Adipose tissue (tissue), 3 donors: ENCODE data around the gene MBD4. TPM values are rescaled to one million over a fixed set of nuclear protein-coding genes. Genes with fewer than 3 reads are reported as not detected.

Source experiments
- H3K27ac ChIP-seq: one replicate; pipeline ENCODE4 v1.5.1; 2013; ENCODE audit warnings: low read depth, low read length
- WGBS, 3 donors: extraction: QIAGEN DNeasy Blood & Tissue Kit; methylation state at CpG; one replicate each; pipeline ENCODE4 v1.1.7; 2013; 5-methylcytosine and 5-hydroxymethylcytosine counted together
- polyA plus RNA-seq, 3 donors: library from polyadenylated mRNA; stranded (reverse); fragments of 200-250 nt; gene quantifications; one replicate each; pipeline ENCODE4 v1.2.3, GENCODE V29; 2013
- donor health status: healthy with polysubstance abuse.
- donor health status: Bipolar disorder and iron deficiency.
- donor health status: healthy.

MBD4 gene
- polyA plus RNA-seq, 3 donors: 14.3 to 19.0 (median 16.8) TPM

DNA sequence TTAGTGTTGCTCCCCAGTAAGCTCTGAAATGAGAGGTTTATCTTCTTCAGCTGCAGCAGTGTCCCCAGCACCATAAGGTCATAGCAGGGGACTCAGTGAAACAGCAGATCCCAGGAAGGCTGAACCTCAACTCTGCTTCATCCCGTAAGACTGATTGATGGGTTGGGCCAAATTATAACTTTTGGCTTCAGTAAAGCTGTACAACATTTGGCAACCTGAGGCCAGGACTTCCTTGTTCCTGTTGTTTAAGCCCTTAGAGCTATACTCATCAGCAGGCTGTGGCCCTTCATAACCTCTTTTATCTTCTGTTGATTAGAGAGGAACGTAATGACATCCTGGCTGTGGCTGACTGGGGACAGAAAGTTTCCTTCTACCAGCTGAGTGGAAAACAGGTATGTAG lies 29.3 kb upstream of the MBD4 start:
- H3K27ac ChIP-seq: no peak overlapping the region
- WGBS, 3 donors: 63 to 65% (median 64%) methylated on average over 2 of the region's 2 CpGs

DNA sequence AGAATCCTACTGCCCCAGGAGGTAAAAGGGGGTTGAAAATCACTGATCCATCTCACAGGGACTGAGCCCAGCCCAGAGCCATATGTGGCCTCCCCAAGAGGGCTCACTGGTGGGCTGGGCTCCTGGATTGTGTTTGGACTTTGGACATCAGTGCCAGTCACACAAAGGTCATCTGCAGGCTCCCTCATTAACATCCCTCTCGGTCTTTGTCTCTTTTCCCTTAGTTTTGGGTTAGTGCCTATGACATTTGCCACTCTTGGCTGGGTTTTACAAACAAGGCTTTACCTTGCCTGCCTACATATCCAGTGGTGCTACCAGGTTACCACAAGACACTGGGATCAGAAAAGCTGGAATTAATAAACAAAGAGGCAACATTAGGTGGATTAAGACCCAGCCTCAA lies 28.2 kb upstream of the MBD4 start:
- H3K27ac ChIP-seq: no peak overlapping the region
- 66 to 78% (median 68%) methylated on average over 1 of the region's 1 CpG for WGBS, 3 donors

DNA sequence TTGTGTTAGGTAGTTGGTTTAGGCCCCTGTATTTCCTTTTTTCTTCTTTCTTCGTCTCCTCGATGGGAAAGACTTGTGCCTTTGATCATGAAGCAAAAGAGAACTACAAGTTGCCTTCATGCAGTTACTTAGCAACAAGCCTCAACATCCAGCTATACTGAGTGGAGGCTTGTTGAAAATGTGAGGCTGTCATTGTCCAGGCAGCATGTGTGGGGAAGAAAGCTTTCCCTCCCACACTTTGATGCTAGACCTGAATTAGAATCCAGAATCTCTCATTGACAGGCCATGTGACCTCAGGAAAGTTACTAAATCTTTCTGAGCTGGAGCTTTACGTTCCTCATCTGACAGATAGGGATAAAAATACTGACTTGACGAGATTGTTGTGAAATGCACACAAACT lies 24.0 kb upstream of the MBD4 start:
- no peak overlapping the region for H3K27ac ChIP-seq
- WGBS, 3 donors: 73 to 82% (median 76%) methylated on average over 4 of the region's 4 CpGs

DNA sequence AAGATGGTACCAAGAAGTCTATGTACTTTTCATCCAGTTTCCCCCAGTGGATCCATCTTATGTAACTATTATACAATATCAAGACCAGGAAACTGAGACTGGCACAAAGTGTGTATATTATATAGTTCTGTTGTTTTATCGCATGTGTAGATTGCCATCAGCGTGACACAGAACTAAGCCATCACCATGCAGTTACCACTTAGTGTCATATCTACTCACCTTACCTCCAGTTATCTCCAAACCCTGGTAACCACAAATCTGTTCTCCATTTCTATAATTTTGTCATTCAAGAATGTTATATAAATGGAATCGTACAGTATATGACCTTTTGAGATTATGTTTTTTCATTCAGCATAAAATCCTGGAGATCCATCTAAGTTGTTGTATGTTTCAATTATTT lies 23.3 kb upstream of the MBD4 start:
- WGBS, 3 donors: 95 to 98% (median 97%) methylated on average over 3 of the region's 3 CpGs
- H3K27ac ChIP-seq: no peak overlapping the region

DNA sequence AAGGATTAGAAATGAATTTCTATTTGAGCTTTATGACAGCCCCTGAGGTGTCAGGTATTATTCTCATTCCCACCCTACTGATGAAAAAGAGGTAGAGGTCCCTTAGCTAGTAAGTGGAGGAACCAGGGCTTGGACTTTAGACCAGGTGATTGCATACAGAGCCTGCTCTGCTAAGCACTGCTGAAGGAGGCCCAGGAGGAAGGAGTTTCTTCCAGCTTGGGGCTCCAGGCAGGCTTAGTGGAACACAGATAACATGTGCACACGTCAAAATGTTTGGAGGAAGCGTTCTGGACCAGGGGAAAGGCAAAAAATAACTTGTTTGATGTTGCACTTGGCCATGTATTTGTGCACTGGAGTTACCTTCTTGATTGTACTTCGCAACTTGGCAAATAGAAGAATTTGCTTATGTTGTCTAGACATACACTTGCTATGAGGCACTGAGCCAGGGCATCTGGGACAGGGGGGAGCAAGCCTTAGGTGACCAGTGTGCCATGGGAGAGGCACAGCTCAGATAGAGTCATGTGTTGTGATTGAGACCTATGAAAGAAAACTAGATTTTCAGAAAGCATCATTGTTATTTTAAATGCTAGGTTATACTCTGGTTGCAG lies 22.7 kb upstream of the MBD4 start:
- 50 to 95% (median 93%) methylated on average over 3 of the region's 3 CpGs for WGBS, 3 donors
- H3K27ac ChIP-seq: no peak overlapping the region

DNA sequence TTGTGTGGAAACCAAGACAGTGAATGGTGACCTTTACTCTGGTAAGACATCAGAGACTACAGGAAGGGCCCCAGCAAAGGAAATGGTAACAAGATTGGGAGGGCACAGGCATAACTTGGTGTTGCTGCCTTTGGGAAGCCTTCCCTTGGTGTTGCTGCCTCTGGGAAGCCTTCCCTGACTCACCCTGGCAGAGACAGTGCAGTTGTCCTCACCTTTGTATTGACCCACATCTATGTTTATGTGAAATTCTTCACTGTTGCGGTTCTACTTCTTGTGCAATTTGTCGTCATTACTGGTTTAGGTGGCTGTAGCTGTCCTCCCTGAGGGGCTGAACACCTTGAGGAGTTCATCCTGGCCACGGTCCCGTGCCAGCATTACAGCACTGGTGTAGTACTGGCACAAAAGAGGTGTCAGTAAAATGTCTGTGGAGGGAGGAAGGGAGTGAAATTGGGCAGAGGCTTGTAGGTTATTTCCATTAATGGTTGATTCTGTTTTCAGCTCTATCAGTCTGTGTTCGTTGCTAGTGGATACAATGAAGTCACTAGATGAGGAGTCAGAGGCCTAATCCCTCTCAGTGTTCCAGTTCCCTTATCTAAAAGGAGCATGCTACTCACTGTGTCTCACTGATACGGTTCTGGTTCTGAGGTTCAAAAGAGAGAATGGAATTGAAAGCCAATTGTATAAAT lies 21.9 kb upstream of the MBD4 start:
- WGBS, 3 donors: 79 to 84% (median 81%) methylated on average over 6 of the region's 6 CpGs
- H3K27ac ChIP-seq: no peak overlapping the region

DNA sequence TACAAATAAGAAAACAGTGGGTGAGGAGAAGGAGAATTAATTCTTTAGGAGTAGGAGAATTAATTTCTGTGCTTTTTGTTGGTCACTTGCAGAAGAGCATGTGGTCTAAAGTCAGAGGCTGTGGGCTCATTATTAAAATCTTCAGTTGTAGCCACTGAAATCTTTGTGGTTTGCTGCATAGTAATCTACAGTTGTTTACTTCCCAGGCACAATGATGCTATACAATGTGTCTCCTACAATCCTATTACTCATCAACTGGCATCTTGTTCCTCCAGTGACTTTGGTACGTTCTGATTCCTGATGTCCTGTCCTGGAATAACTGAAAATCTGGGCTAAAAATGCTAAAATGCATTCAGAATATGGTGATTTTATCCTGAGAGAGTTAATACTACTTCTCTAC lies 21.3 kb upstream of the MBD4 start:
- WGBS, 3 donors: 85 to 91% (median 88%) methylated on average over 1 of the region's 1 CpG
- H3K27ac ChIP-seq: no peak overlapping the region

DNA sequence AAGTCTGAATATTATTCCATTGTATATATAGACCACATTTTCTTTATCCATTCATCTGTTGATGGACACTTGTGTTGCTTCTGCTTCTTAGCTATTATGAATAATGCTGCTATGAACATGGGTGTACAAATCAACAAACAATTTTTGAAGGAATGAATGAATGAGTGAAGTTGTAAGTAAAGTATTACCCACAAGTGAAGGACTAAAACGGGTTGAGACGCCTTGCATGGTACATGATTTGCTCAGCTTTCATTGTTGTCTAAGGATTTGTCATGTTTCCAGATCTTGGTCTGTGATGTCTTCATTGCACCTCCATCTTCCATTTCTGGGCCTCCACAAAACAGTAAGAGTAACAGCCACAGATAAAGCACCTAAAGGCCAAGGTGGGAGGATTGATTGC lies 20.8 kb upstream of the MBD4 start:
- H3K27ac ChIP-seq: no peak overlapping the region
- WGBS, 3 donors: 92 to 98% (median 94%) methylated on average over 2 of the region's 2 CpGs

DNA sequence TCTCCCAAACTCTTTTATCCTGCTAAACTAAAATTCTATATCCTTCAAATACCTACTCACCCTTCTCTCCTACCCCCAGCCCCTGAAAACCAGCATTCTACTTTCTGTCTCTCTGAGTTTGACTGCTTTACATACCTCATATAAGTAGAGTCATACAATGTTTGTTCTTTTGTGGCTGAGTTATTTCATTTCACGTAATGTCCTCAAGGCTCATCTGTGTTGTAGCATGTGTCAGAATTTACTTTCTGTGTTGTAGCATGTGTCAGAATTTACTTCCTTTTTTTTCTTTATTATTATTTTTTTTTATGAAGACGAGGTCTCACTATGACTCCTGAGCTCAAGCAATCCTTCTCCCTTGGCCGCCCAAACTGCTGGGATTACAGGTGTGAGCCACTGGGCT lies 20.4 kb upstream of the MBD4 start:
- H3K27ac ChIP-seq: no peak overlapping the region
- WGBS, 3 donors: 90 to 95% (median 93%) methylated on average over 3 of the region's 3 CpGs

DNA sequence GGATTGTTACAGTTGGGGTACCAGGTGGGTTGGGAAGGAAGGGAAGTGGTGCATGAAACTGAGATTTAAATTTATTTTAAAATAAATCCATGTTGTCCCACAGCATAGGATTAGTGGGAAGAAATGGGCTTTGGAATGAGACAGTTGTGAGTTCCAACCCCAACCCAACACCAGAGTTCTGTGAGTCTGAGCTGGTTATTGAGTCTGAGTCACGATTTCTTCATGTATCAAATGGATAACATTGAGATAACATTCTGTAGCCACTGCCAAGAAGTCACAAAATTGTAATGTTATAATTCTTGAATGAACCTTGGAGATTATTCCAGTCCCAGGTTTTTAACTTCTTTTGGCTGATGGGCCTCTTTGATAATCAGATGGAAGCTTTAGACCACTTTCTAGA lies 14.0 kb upstream of the MBD4 start:
- no peak overlapping the region for H3K27ac ChIP-seq
- WGBS, 3 donors: 46 to 79% (median 69%) methylated on average over 1 of the region's 1 CpG

DNA sequence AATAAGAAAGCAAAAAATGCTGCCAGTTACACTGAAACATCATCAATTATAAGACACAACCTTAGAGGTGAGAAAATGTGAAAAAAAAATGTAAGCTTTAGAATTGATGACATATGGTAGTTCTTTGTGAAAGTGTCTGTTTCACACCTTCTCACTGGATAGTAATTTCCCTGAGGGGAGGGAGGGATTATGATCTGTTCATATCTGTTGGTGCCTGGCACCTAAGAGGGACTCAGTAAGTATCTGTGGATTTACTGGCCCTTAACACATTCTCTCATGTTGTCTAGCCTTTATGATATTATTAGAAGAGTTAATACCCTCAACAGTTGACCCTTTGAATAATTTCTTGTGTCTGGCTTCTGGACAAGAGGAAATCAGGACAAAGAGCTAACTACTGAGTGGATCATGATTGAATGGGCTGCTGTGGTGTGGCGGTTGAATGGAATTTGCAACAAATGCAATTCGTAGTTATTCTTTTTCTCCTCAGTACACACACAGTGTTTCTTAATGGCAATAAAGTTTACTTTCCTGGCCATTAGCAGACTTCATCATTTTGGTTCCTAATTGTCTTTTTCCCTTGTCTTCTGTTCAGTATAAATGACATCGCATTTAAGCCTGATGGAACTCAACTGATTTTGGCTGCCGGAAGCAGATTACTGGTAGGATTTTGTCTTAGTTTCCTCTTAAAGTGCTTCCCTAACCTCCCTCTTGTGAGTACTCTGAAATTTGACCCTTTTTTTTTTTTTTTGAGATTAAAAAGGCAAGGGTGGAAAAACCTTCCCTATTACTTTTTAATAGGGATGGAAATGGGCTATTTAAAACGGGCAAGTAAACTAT lies 9.7 kb upstream of the MBD4 start:
- WGBS, 3 donors: 51 to 57% (median 55%) methylated on average over 5 of the region's 5 CpGs
- no peak overlapping the region for H3K27ac ChIP-seq

DNA sequence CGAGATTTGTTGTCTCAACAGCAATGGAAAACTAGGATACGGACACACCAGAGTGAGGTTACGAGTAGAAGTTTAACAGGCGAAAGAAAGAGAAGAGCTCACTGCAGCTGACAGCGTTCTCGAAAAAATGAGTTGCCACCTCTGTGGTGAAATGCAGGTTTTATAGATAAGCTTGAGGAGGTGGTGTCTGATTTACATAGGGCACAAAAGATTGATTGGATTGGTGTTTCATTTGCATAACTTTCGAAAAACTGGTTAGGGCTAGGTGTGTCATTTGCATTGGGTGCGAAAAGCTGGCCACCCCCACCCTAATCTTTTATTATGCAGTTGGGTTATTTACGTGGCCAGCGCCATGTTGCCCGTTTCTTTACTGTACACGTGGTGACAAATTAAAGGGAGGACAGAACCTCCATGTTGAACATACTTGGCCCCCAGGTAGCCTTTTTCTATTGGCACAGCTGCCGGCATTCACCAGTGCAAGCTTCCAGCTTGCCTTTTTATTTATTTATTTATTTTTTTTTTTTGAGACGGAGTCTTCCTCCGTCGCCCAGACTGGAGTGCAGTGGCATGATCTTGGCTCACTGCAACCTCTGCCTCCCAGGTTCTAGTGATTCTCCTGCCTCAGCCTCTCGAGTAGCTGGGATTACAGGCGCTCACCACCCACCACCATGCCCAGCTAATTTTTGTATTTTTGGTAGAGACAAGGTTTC lies 8.6 kb upstream of the MBD4 start:
- WGBS, 3 donors: 46 to 95% (median 87%) methylated on average over 18 of the region's 18 CpGs
- H3K27ac ChIP-seq: no peak overlapping the region

DNA sequence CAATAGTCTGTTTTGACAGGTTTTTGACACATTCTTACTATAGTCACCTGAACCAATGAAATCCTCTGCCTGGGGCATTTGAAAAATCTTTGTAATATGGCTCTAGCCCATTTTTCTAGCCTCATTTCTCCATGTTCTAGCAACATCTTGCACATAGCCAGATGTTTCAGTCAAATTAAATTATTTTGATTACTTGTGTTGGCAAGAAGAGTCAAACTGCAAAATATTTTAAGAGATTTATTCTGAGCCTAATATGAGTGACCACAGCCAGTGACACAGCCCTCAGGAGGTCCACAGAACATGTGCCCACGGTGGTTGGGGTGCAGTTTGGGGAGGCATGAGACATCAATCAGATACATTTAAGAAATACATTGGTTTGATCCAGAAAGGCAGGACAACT lies 7.2 kb upstream of the MBD4 start:
- H3K27ac ChIP-seq: no peak overlapping the region
- WGBS, 3 donors: 65 to 84% (median 77%) methylated on average over 1 of the region's 1 CpG

DNA sequence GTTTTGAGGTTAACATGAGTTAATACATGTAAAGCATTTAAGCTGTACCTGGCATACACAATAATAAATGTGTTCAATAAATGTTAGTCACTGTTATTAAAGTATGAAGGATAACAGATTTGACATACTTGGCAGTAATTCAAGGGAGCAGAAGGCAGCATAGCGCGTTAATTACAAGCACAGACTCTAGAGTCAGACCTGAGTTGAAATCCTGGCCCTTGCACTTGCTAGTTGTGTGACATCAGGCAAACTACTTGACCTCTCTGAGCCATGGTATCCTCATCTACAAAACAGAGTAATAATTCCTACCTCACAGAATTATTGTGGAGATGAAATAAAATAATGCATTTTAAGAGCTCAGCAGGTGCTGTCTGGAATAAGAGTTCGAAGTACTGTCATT lies 5.7 kb upstream of the MBD4 start:
- no peak overlapping the region for H3K27ac ChIP-seq
- 41 to 90% (median 72%) methylated on average over 3 of the region's 3 CpGs for WGBS, 3 donors

DNA sequence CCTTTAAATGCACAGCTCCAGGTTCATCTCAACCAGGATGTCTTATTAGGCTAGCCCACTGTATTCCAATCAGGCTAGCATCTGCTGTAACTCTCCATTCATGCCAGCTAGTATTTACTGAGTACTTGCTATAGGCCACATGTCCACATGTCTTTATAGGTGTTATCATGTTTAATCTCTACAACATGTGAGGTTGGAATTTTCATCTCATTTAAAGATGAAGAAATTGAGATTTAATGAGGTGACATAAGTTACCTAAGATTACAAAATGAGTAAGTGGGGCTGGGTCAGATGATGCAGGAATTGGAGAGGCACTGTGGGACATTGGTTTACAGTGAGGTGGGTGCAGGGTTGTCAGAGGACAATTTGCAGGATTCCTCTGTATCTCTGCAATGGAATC lies 3.2 kb upstream of the MBD4 start:
- H3K27ac ChIP-seq: peak overlapping the region; percentile 26

DNA sequence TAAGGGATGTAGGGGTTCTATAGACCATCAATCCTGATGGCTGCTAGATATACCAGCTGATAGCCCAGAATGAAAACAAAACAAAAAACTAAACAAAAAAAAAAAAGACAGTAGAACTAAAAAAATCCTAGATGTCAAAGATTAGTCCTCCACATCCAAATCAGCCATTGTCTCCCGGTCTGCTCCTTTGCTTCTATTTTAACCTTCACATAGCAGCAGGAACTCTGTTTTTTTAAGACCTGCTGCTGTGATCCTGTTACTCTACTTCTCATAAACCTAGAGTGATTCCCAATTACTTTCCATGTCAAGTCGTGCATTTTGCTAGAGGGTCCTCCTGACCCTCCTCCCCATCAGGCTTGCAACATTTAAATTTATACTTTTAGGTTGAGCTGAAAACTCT lies 2.7 kb upstream of the MBD4 start:
- WGBS, 3 donors: 51 to 62% (median 52%) methylated on average over 2 of the region's 2 CpGs
- peak overlapping the region; percentile 26 for H3K27ac ChIP-seq

DNA sequence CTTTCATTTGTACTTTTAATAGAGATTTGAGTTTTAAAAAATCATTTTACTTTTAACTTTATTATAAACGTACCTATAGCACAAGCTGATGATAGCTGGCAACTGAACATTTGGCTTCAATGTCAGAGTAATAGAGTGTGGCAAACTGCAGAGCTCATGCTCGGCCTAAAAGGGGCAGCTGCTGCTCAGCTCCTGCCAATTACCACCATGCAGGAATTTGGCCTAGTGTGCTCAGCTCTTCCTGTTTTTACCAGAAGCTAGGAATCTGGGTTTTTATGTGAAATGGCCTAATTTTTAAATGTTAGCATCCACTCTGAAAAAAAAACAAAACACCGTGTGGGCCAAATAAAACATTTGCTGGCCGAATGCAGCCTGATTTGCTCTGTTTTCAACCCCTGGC lies 2.0 kb upstream of the MBD4 start:
- H3K27ac ChIP-seq: no peak overlapping the region
- 16 to 19% (median 19%) methylated on average over 4 of the region's 4 CpGs for WGBS, 3 donors

DNA sequence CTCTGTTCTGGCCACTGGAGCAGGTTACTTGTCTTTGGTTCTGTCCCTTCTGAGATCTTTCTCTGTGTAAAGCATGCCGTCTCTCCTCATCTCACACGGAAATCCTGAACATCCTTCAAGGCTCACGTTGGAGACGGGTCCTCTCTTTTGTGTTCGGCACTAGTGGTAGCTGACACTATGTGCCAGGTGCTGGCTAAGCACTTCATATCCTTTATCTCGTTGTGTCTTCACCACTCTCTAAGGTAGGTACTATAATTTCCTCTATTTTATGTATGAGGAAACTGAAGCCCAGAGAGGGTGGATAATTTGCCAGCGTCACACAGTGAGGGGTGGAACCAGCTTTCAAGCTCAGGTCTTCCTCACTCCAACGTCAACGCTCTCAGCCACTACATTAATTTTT lies 1.5 kb upstream of the MBD4 start:
- WGBS, 3 donors: 31 to 42% (median 32%) methylated on average over 9 of the region's 9 CpGs
- H3K27ac ChIP-seq: no peak overlapping the region

DNA sequence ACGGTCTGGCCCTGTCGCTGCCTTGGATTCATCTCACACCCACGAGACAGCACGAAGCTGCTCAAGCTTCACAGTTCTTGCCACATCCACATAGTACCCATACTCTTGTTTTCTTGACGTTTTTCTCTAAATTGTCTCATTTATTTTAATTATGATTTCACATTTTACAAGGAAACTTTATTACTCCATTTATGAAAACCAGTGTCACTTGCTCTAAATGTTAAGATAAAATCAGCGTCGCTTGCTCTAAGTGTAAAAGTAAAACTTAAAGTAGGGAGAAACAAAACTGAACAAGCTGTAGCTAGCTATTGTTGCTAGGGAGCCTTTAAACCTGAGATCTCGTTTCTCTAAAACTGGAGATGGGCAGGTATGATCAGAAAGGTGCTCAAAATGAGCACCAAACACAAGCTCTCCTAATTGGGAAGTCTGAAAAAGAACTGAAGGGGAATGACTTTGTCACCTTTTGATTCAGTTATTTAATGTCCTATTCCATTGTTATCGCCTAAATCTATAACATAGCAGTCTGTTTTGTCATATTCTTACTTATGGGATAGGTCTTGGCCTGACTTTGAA lies 956 bp upstream of the MBD4 start:
- 5 to 9% (median 7%) methylated on average over 9 of the region's 9 CpGs for WGBS, 3 donors
- H3K27ac ChIP-seq: peak overlapping the region; percentile 1
